Endodermal cell (in vitro differentiated cells): ENCODE measurements around the gene ZFYVE28. TPM values are rescaled to one million over a fixed set of nuclear protein-coding genes. Genes with fewer than 3 reads are reported as not detected.

ENCODE experiments used
- DNase-seq: peaks from one replicate; pipeline ENCODE4 v3.0.0-alpha.2; 2017
- H3K27ac ChIP-seq: 2 replicates; pipeline ENCODE4 v1.5.1; 2013; ENCODE audit warnings: mild to moderate bottlenecking, low read depth, low read length, moderate library complexity
- H3K27me3 ChIP-seq: 2 replicates; pipeline ENCODE4 v1.6.1; 2013; ENCODE audit warnings: mild to moderate bottlenecking, low read length, moderate library complexity; ENCODE audit not compliant: insufficient read depth, control insufficient read depth, poor library complexity, severe bottlenecking
- H3K36me3 ChIP-seq: 2 replicates; pipeline ENCODE4 v1.7.0; 2013; ENCODE audit warnings: mild to moderate bottlenecking, low read length, moderate library complexity; ENCODE audit not compliant: control insufficient read depth, insufficient read depth
- H3K4me1 ChIP-seq: one replicate; pipeline ENCODE4 v1.7.0; 2013; ENCODE audit warnings: low read length; ENCODE audit not compliant: control insufficient read depth, insufficient read depth
- H3K4me3 ChIP-seq: 2 replicates; pipeline ENCODE4 v1.5.1; 2013; ENCODE audit warnings: mild to moderate bottlenecking, low read length, moderate library complexity
- H3K9ac ChIP-seq: 2 replicates; pipeline ENCODE4 v1.6.1; 2013; ENCODE audit warnings: mild to moderate bottlenecking, low read length, moderate library complexity; ENCODE audit not compliant: poor library complexity, severe bottlenecking; ENCODE audit errors: extremely low read depth
- H3K9me3 ChIP-seq: 2 replicates; pipeline ENCODE4 v1.6.1; 2013; ENCODE audit warnings: mild to moderate bottlenecking, low read length, moderate library complexity; ENCODE audit not compliant: control insufficient read depth
- H3K27ac Mint-ChIP-seq: 2 replicates; pipeline ENCODE4 v1.8.0; 2020; ENCODE audit warnings: mixed read lengths
- H3K27me3 Mint-ChIP-seq: 2 replicates; pipeline ENCODE4 v1.8.0; 2021; ENCODE audit warnings: mild to moderate bottlenecking, mixed read lengths; ENCODE audit not compliant: insufficient read depth
- H3K36me3 Mint-ChIP-seq: 2 replicates; pipeline ENCODE4 v1.8.0; 2020; ENCODE audit warnings: low read depth, mixed read lengths
- H3K4me1 Mint-ChIP-seq: 2 replicates; pipeline ENCODE4 v1.8.0; 2020; ENCODE audit warnings: mixed read lengths
- H3K4me3 Mint-ChIP-seq: 2 replicates; pipeline ENCODE4 v1.8.0; 2020; ENCODE audit warnings: mild to moderate bottlenecking, moderate library complexity, mixed read lengths
- H3K9me3 Mint-ChIP-seq: 2 replicates; pipeline ENCODE4 v1.8.0; 2020; ENCODE audit warnings: mild to moderate bottlenecking, mixed read lengths
- CTCF ChIP-seq: fragments of 200-600 bp; sonication (generic); conservative IDR thresholded peaks from 2 replicates; pipeline ENCODE4 v1.5.0; 2021; ENCODE audit warnings: antibody characterized with exemption, mild to moderate bottlenecking
- WGBS, 2 experiments: methylation state at CpG; one replicate each; pipeline versions ENCODE4 v1.1.5 to v1.1.7; 2013; ENCODE audit warnings: missing lambda C conversion rate in 2 of 2, mixed read lengths in 1 of 2; ENCODE audit not compliant: insufficient coverage in 1 of 2, insufficient read length in 1 of 2; 5-methylcytosine and 5-hydroxymethylcytosine counted together
- total RNA-seq, 2 donors: library from RNA; stranded (reverse); fragmentation: NEBNext Ultra II Directional in 1 of 2; extraction: Animal tissue kit (Norgen Biotek cat#: 25700) in 1 of 2; gene quantifications; 2 replicates in 1 of 2; 3 replicates in 1 of 2; pipeline ENCODE4 v1.2.1, GENCODE V29; 2021

Gene ZFYVE28
- total RNA-seq, 2 donors from 2014 or later = 0.73 to 1.6 TPM

GRCh38 chr4:2365054-2365912 lies 53.2 kb downstream of the ZFYVE28 start:
- Mint-ChIP-seq H3K27me3 (no peaks in the 10 kb centered on the region), H3K4me1 (peaks cover 1% of the 10 kb centered on the region), H3K9me3 (no peaks in the 10 kb centered on the region), H3K4me3 (no peak overlapping the region), H3K36me3 (no peaks in the 10 kb centered on the region), H3K27ac (no peak overlapping the region)
- DNase-seq = peak; percentile 44
- no peak overlapping the region for H3K9ac ChIP-seq
- no peaks in the 10 kb centered on the region for H3K9me3 ChIP-seq
- no peaks in the 10 kb centered on the region for H3K27me3 ChIP-seq
- TF ChIP-seq CTCF = no peak
- 94 to 96% methylated on average over 14 to 41 of the region's 41 CpGs for WGBS, 2 experiments
- H3K4me1 ChIP-seq = no peaks in the 10 kb centered on the region
- no peaks in the 10 kb centered on the region for H3K36me3 ChIP-seq
- no peak overlapping the region for H3K4me3 ChIP-seq
- H3K27ac ChIP-seq = no peak overlapping the region

GRCh38 chr4:2364654-2365053 lies 53.8 kb downstream of the ZFYVE28 start:
- TF ChIP-seq CTCF = no peak
- DNase-seq = peak; percentile 36
- Histone ChIP-seq H3K27ac (no peak overlapping the region), H3K4me1 (no peaks in the 10 kb centered on the region), H3K36me3 (no peaks in the 10 kb centered on the region), H3K9me3 (no peaks in the 10 kb centered on the region), H3K9ac (no peak overlapping the region), H3K4me3 (no peak overlapping the region), H3K27me3 (no peaks in the 10 kb centered on the region)
- Mint-ChIP-seq H3K9me3 (no peaks in the 10 kb centered on the region), H3K4me1 (peaks cover 1% of the 10 kb centered on the region), H3K36me3 (no peaks in the 10 kb centered on the region), H3K4me3 (no peak overlapping the region), H3K27me3 (no peaks in the 10 kb centered on the region), H3K27ac (no peak overlapping the region)
- WGBS, 2 experiments = 96% methylated on average over 15 to 47 of the region's 47 CpGs

GRCh38 chr4:2363951-2364653 lies 54.3 kb downstream of the ZFYVE28 start:
- peak; percentile 35 for DNase-seq
- Histone ChIP-seq H3K4me1 (no peaks in the 10 kb centered on the region), H3K36me3 (no peaks in the 10 kb centered on the region), H3K9me3 (no peaks in the 10 kb centered on the region), H3K9ac (no peak overlapping the region), H3K27me3 (no peaks in the 10 kb centered on the region), H3K27ac (no peak overlapping the region), H3K4me3 (no peak overlapping the region)
- WGBS, 2 experiments = 91 to 99% methylated on average over 8 to 17 of the region's 17 CpGs
- H3K4me3 Mint-ChIP-seq = no peak overlapping the region
- peaks cover 1% of the 10 kb centered on the region for H3K4me1 Mint-ChIP-seq
- H3K27ac Mint-ChIP-seq = no peak overlapping the region
- TF ChIP-seq CTCF = no peak
- no peaks in the 10 kb centered on the region for H3K9me3 Mint-ChIP-seq
- H3K36me3 Mint-ChIP-seq = no peaks in the 10 kb centered on the region
- no peaks in the 10 kb centered on the region for H3K27me3 Mint-ChIP-seq
